Testis (tissue), 2 donors: ENCODE results near the gene FAF1.

Experiments used
- POLR2A ChIP-seq: fragments of 450-650 bp; IDR thresholded peaks from one replicate; pipeline ENCODE4 v1.6.1; 2017; ENCODE audit warnings: antibody characterized with exemption, mild to moderate bottlenecking, moderate library complexity
- TF ChIP-seq, protein P1 (sequence below), 3 experiments: fragments of 450-650 bp in 2 of 3; fragments of 200-600 bp in 1 of 3; sonication (generic) in 1 of 3; IDR thresholded peaks; one replicate each; pipeline ENCODE4 v1.5.1; 2016 to 2019; ENCODE audit warnings: antibody characterized with exemption in 3 of 3, mild to moderate bottlenecking in 2 of 3, moderate library complexity in 1 of 3

DNA sequence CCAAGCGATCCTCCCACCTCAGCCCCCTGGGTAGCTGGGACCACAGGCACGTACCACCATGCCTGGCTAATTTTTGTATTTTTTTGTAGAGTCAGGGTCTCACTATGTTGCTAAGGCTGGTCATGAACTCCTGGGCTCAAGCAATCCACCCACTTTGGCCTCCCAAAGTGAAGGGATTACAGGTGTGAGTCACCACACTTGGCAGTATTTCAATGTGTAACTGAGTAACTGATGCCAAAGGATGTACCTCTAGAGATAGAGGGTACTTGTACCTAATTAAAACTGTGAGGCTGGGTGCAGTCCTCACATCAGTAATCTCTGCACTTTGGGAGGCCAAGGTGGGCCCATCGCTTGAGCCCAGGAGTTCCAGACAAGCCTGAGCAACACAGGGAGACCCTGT lies 278.1 kb downstream of the FAF1 start:
- TF ChIP-seq, protein P1, sequence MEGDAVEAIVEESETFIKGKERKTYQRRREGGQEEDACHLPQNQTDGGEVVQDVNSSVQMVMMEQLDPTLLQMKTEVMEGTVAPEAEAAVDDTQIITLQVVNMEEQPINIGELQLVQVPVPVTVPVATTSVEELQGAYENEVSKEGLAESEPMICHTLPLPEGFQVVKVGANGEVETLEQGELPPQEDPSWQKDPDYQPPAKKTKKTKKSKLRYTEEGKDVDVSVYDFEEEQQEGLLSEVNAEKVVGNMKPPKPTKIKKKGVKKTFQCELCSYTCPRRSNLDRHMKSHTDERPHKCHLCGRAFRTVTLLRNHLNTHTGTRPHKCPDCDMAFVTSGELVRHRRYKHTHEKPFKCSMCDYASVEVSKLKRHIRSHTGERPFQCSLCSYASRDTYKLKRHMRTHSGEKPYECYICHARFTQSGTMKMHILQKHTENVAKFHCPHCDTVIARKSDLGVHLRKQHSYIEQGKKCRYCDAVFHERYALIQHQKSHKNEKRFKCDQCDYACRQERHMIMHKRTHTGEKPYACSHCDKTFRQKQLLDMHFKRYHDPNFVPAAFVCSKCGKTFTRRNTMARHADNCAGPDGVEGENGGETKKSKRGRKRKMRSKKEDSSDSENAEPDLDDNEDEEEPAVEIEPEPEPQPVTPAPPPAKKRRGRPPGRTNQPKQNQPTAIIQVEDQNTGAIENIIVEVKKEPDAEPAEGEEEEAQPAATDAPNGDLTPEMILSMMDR (IDR thresholded peaks at IDR 0.05) = no peak
- TF ChIP-seq POLR2A = no peak
